Prostate gland (tissue), 2 donors: ENCODE measurements around the gene KRTAP6-2. TPM values are rescaled to one million over a fixed set of nuclear protein-coding genes. Genes with fewer than 3 reads are reported as not detected.

ENCODE experiments used
- DNase-seq: peaks from one replicate; pipeline ENCODE4 v3.0.0-alpha.2; 2019; ENCODE audit warnings: low spot score
- H3K27ac ChIP-seq, 2 donors: fragments of 200-600 bp; sonication (generic); 2 replicates each; pipeline ENCODE4 v1.5.1; 2017 to 2019
- H3K27me3 ChIP-seq: fragments of 200-600 bp; sonication (generic); replicated peaks from 2 replicates; pipeline ENCODE4 v1.5.1; 2019; ENCODE audit not compliant: insufficient read depth
- H3K36me3 ChIP-seq, 2 donors: fragments of 200-600 bp; sonication (generic); 1 replicate in 1 of 2; 2 replicates in 1 of 2; pipeline versions ENCODE4 v1.5.1 to v1.8.1; 2017 to 2019
- H3K4me1 ChIP-seq: fragments of 200-600 bp; sonication (generic); replicated peaks from 2 replicates; pipeline ENCODE4 v1.5.1; 2019
- H3K4me3 ChIP-seq, 2 donors: fragments of 200-600 bp; sonication (generic); 2 replicates each; pipeline ENCODE4 v1.5.1; 2017 to 2019
- H3K9me3 ChIP-seq: fragments of 200-600 bp; sonication (generic); 2 replicates; pipeline ENCODE4 v1.5.1; 2017
- CTCF ChIP-seq, 4 experiments: fragments of 200-600 bp in 2 of 4; fragments of 450-650 bp in 2 of 4; sonication (generic) in 2 of 4; IDR thresholded peaks; 1 replicate in 3 of 4; 2 replicates in 1 of 4; pipeline ENCODE4 v1.5.1; 2016 to 2019; ENCODE audit warnings: antibody characterized with exemption in 4 of 4, mild to moderate bottlenecking in 2 of 4, moderate library complexity in 2 of 4
- POLR2A ChIP-seq: fragments of 450-650 bp; IDR thresholded peaks from one replicate; pipeline ENCODE4 v1.6.1; 2016; ENCODE audit warnings: antibody characterized with exemption, mild to moderate bottlenecking
- POLR2AphosphoS5 ChIP-seq: sonication (generic); formaldehyde crosslinking; IDR thresholded peaks from one replicate; pipeline ENCODE4 v1.6.1; 2017; ENCODE audit warnings: antibody characterized with exemption
- WGBS: methylation state at CpG from one replicate; pipeline ENCODE4 v1.1.5; 2018; 5-methylcytosine and 5-hydroxymethylcytosine counted together
- intact Hi-C: fragments of 100-400 bp; cut with DNase I; formaldehyde crosslinking; loops from one replicate; pipeline ENCODE4 v1.14.2; 2022
- total RNA-seq, 2 donors: library from RNA; depleted of rRNA; stranded (reverse); fragments of >200 nt; gene quantifications; one replicate each; pipeline ENCODE4 v1.1.0, GENCODE V29; 2016

KRTAP6-2 gene
- total RNA-seq, 2 donors from 2014 or later, result not detected

- Histone ChIP-seq H3K9me3 (no peaks in the 10 kb centered on the region), H3K27me3 (no peaks in the 10 kb centered on the region), H3K4me3 (no peak overlapping the region), H3K27ac (no peak overlapping the region), H3K4me1 (no peaks in the 10 kb centered on the region), H3K36me3 (no peaks in the 10 kb centered on the region)
- WGBS, result 90% methylated on average over 2 of the region's 2 CpGs
- DNase-seq, result no peak
- intact Hi-C loops, result no loop called here
- TF ChIP-seq POLR2AphosphoS5 (no peak), POLR2A (no peak), CTCF (IDR thresholded peaks at IDR 0.05) (no peak)
These were observed 7.3 kb upstream of the KRTAP6-2 start for GRCh38 chr21:30605968-30606367.

GRCh38 chr21:30600787-30601186, 2.1 kb upstream of the KRTAP6-2 start, which contains the start of gene KRTAP22-1:
Gene KRTAP22-1, plus strand, starts transcription at chr21:30601087.
- TF ChIP-seq POLR2A, result no peak
- no peak for TF ChIP-seq POLR2AphosphoS5
- no peak for TF ChIP-seq CTCF (IDR thresholded peaks at IDR 0.05)
- H3K4me3 ChIP-seq, result no peak within 1 kb of the TSS

DNA sequence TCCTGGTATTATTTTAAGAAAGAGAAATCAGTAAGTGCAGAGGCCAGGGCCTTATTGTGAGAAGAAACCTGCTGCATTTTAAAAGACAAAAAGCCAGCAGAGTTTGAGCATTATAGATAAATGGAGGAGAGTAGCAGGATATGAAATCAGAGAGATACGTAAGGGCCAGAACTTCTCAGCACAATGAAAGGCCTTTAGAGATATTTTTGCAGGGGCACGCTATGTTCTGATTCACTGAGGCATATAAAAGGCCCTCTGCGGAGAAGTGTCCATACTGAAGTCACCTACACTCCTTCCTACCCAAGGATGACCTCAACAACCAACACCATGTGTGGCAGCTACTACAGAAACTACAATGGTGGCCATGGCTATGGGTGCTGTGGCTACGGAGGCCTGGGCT, 6.6 kb downstream of the KRTAP6-2 start, which contains the start of gene KRTAP6-3:
Gene KRTAP6-3 (plus strand): TSS at position 301 of the 400 bp plus-strand sequence. CDS start 6 bp downstream, at position 307.
- no peak for DNase-seq
- Histone ChIP-seq H3K36me3 (no peaks in the 10 kb centered on the region), H3K4me1 (no peaks in the 10 kb centered on the region), H3K27me3 (no peaks in the 10 kb centered on the region), H3K27ac (no peak within 1 kb of the TSS), H3K4me3 (no peak within 1 kb of the TSS), H3K9me3 (no peaks in the 10 kb centered on the region)
- intact Hi-C loops, result no loop called here
- WGBS, result 93% methylated on average over 4 of the region's 4 CpGs
- no peak for TF ChIP-seq POLR2A
- no peak for TF ChIP-seq POLR2AphosphoS5
- no peak for TF ChIP-seq CTCF (IDR thresholded peaks at IDR 0.05)

More at GRCh38 chr21:30600787-30601186, 2.1 kb upstream of the KRTAP6-2 start, which contains the start of gene KRTAP22-1:
- no peak within 1 kb of the TSS for H3K27ac ChIP-seq
- H3K27me3 ChIP-seq, result no peaks in the 10 kb centered on the region
- intact Hi-C loops, result no loop called here
- no peaks in the 10 kb centered on the region for H3K36me3 ChIP-seq
- DNase-seq, result no peak
- H3K9me3 ChIP-seq, result no peaks in the 10 kb centered on the region
- 0% methylated on average over 1 of the region's 1 CpG for WGBS
- no peaks in the 10 kb centered on the region for H3K4me1 ChIP-seq

GRCh38 chr21:30590297-30590696, 8.4 kb downstream of the KRTAP6-2 start, which contains the start of gene KRTAP22-2:
Gene KRTAP22-2, minus strand, starts transcription at chr21:30590397.
- Histone ChIP-seq H3K4me1 (no peaks in the 10 kb centered on the region), H3K4me3 (no peak within 1 kb of the TSS), H3K27ac (no peak within 1 kb of the TSS), H3K27me3 (no peaks in the 10 kb centered on the region), H3K9me3 (no peaks in the 10 kb centered on the region), H3K36me3 (no peaks in the 10 kb centered on the region)
- DNase-seq, result no peak
- intact Hi-C loops, result no loop called here
- no peak for TF ChIP-seq POLR2A

DNA sequence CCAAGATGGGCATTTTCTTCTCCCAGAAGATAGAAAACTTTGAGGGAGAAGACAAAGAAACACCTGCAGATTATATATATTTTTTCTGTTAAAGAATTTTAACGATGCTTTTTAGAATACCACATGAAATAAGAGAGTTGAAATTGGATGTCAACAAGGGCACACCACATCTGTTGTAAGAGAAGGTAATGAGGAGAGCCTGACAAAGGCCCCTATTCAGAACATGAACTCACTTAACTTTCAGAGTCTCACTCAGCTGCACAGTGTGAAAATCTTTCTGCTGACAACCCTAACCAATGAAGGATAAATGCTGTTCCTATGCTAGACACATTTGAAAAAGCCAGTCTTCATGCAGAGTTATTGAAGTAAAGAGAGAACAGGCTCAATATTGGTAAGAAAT, 15.8 kb downstream of the KRTAP6-2 start:
- Histone ChIP-seq H3K4me1 (no peaks in the 10 kb centered on the region), H3K36me3 (no peaks in the 10 kb centered on the region), H3K4me3 (no peak overlapping the region), H3K27ac (no peak overlapping the region), H3K9me3 (no peaks in the 10 kb centered on the region), H3K27me3 (no peaks in the 10 kb centered on the region)
- TF ChIP-seq POLR2AphosphoS5, result no peak
- TF ChIP-seq POLR2A, result no peak
- TF ChIP-seq CTCF (IDR thresholded peaks at IDR 0.05), result no peak
- WGBS, result 47% methylated on average over 1 of the region's 1 CpG
- intact Hi-C loops, result no loop called here
- no peak for DNase-seq
